Transverse colon (tissue), 4 donors: ENCODE measurements around the gene PHRF1. TPM values are rescaled to one million over a fixed set of nuclear protein-coding genes. Genes with fewer than 3 reads are reported as not detected.

Experiments used
- DNase-seq: peaks from one replicate; pipeline ENCODE4 v3.0.0-alpha.2; 2019
- H3K27ac ChIP-seq, 4 donors: fragments of 200-600 bp; sonication (generic); 2 replicates each; pipeline ENCODE4 v1.5.1; 2016 to 2018; ENCODE audit warnings: inconsistent platforms in 4 of 4
- H3K27me3 ChIP-seq: fragments of 200-600 bp; sonication (generic); 2 replicates; pipeline ENCODE4 v1.5.1; 2017; ENCODE audit warnings: inconsistent platforms
- H3K36me3 ChIP-seq, 4 donors: fragments of 200-600 bp; sonication (generic); 2 replicates each; pipeline ENCODE4 v1.5.1; 2017 to 2019; ENCODE audit warnings: inconsistent platforms in 4 of 4
- H3K4me1 ChIP-seq, 4 donors: fragments of 200-600 bp; sonication (generic); 2 replicates each; pipeline ENCODE4 v1.5.1; 2017 to 2020; ENCODE audit warnings: inconsistent platforms in 4 of 4
- H3K4me3 ChIP-seq, 4 donors: fragments of 200-600 bp; sonication (generic); 1 replicate in 1 of 4; 2 replicates in 3 of 4; pipeline versions ENCODE4 v1.5.1 to v1.6.1; 2017 to 2019; ENCODE audit warnings: inconsistent platforms in 4 of 4
- H3K9me3 ChIP-seq, 2 donors: fragments of 200-600 bp; sonication (generic); 2 replicates each; pipeline ENCODE4 v1.5.1; 2017 to 2019; ENCODE audit warnings: inconsistent platforms in 2 of 2
- CTCF ChIP-seq, 5 experiments: fragments of 200-600 bp in 3 of 5; fragments of 450-650 bp in 2 of 5; sonication (generic) in 3 of 5; IDR thresholded peaks; 1 replicate in 2 of 5; 2 replicates in 3 of 5; pipeline ENCODE4 v1.5.1; 2016 to 2017; ENCODE audit warnings: antibody characterized with exemption in 5 of 5, inconsistent platforms in 3 of 5, mild to moderate bottlenecking in 2 of 5, moderate library complexity in 1 of 5
- EP300 ChIP-seq: sonication (generic); formaldehyde crosslinking; IDR thresholded peaks from one replicate; pipeline ENCODE4 v1.6.1; 2017; ENCODE audit warnings: antibody characterized with exemption, low read depth
- POLR2A ChIP-seq: fragments of 450-650 bp; IDR thresholded peaks from one replicate; pipeline ENCODE4 v1.6.1; 2016; ENCODE audit warnings: antibody characterized with exemption, mild to moderate bottlenecking, moderate library complexity
- POLR2AphosphoS5 ChIP-seq, 3 donors: sonication (generic); formaldehyde crosslinking; IDR thresholded peaks; one replicate each; pipeline ENCODE4 v1.6.1; 2016; ENCODE audit warnings: antibody characterized with exemption in 3 of 3
- WGBS, 2 donors: methylation state at CpG; one replicate each; pipeline ENCODE4 v1.1.5; 2018; ENCODE audit warnings: low coverage in 1 of 2; 5-methylcytosine and 5-hydroxymethylcytosine counted together
- in situ Hi-C, 4 donors: fragments of 200-750 bp; cut with MboI; loops; one replicate each; pipeline versions ENCODE4 v1.15.0 to v1.15.1; 2017; ENCODE audit warnings: low sequenced_read_pairs in 3 of 4, low pct_ligation_motif_present in 1 of 4, low pct_unique_long_range_greater_than_20kb in 1 of 4
- intact Hi-C: fragments of 100-400 bp; cut with DNase I; formaldehyde crosslinking; loops from one replicate; pipeline ENCODE4 v1.15.1; 2023; ENCODE audit warnings: low total_unique reads
- total RNA-seq, 4 donors: library from RNA; depleted of rRNA; stranded (reverse); fragments of >200 nt; gene quantifications; one replicate each; pipeline ENCODE4 v1.1.0, GENCODE V29; 2016

The PHRF1 gene
- total RNA-seq, 4 donors from 2014 or later, result 28.4 to 60.6 (median 43.2) TPM

- Histone ChIP-seq H3K4me1 (peaks cover 5 to 21% (median 11%) of the 10 kb centered on the region in 4 donors), H3K27me3 (peaks cover 46% of the 10 kb centered on the region), H3K27ac (no peak within 1 kb of the TSS), H3K9me3 (no peaks in the 10 kb centered on the region), H3K4me3 (peak within 1 kb of the TSS in 3 of 4 donors; percentile 2 to 26 (median 18)), H3K36me3 (no peaks in the 10 kb centered on the region)
- 36% methylated on average over 70 of the region's 100 CpGs; no CpG with 5 or more reads in 1 of the 2 donors for WGBS, 2 donors
- intact Hi-C loops (no loop called here), in situ Hi-C loops (no loop called here)
- TF ChIP-seq EP300 (no peak), CTCF (IDR thresholded peaks at IDR 0.05) (no peak)
- no peak for DNase-seq
Observed at GRCh38 chr11:636511-637332, 60.5 kb downstream of the PHRF1 start, which contains the start of gene DRD4. Gene DRD4 (plus strand): TSS chr11:637269. CDS start chr11:637305, 36 bp downstream.

GRCh38 chr11:637333-637592 lies 61.0 kb downstream of the PHRF1 start:
- no peak overlapping the region for H3K27ac ChIP-seq
- H3K36me3 ChIP-seq, result no peaks in the 10 kb centered on the region
- H3K4me1 ChIP-seq, result peaks cover 5 to 21% (median 11%) of the 10 kb centered on the region in 4 donors
- H3K27me3 ChIP-seq, result peaks cover 46% of the 10 kb centered on the region
- DNase-seq, result no peak
- 6% methylated on average over 8 of the region's 34 CpGs; no CpG with 5 or more reads in 1 of the 2 donors for WGBS, 2 donors
- H3K4me3 ChIP-seq, result peak overlapping the region in 3 of 4 donors; percentile 2 to 26 (median 18)
- intact Hi-C loops, result no loop called here
- in situ Hi-C loops, result no loop called here
- no peaks in the 10 kb centered on the region for H3K9me3 ChIP-seq
- TF ChIP-seq EP300 (no peak), POLR2A (no peak), CTCF (IDR thresholded peaks at IDR 0.05) (no peak), POLR2AphosphoS5 (IDR thresholded peaks at IDR 0.05) (no peak)

GRCh38 chr11:637593-638521 lies 61.6 kb downstream of the PHRF1 start:
- in situ Hi-C loops, result no loop called here
- Histone ChIP-seq H3K9me3 (no peaks in the 10 kb centered on the region), H3K36me3 (no peaks in the 10 kb centered on the region), H3K4me3 (peak overlapping the region in 2 of 4 donors; percentile 18 to 26), H3K4me1 (peaks cover 5 to 21% (median 11%) of the 10 kb centered on the region in 4 donors), H3K27ac (no peak overlapping the region), H3K27me3 (peaks cover 46% of the 10 kb centered on the region)
- TF ChIP-seq EP300 (no peak), POLR2AphosphoS5 (IDR thresholded peaks at IDR 0.05) (no peak), CTCF (IDR thresholded peaks at IDR 0.05) (no peak), POLR2A (no peak)
- 52 to 59% methylated on average over 14 to 54 of the region's 55 CpGs for whole genome bisulfite sequencing, 2 donors
- no peak for DNase-seq
- intact Hi-C loops, result no loop called here
